Measurements from ENCODE around the gene PRG3. TPM values are rescaled to one million over a fixed set of nuclear protein-coding genes. Genes with fewer than 3 reads are reported as not detected.

PRG3 gene
- total RNA-seq, 1 donor from 2014 or later, result not detected

- Histone ChIP-seq H3K36me3 (ENCODE audit: control insufficient read depth, insufficient read depth, low read length) (no peaks in the 10 kb centered on the region), H3K27me3 (ENCODE audit: control insufficient read depth, insufficient read depth, low read length) (peaks cover 5% of the 10 kb centered on the region), H3K4me3 (ENCODE audit: low read depth, low read length) (no peak overlapping the region)
- DNase-seq (ENCODE audit: low read depth), result no peak
- TF ChIP-seq CTCF (IDR thresholded peaks at IDR 0.05; ENCODE audit: insufficient read depth, low read length, poor library complexity, severe bottlenecking), result no peak
Measured at GRCh38 chr11:57373146-57373545, 7.8 kb downstream of the PRG3 start.

GRCh38 chr11:57370941-57371340, 10.0 kb downstream of the PRG3 start:
- TF ChIP-seq CTCF (IDR thresholded peaks at IDR 0.05; ENCODE audit: insufficient read depth, low read length, poor library complexity, severe bottlenecking), result no peak
- no peak for DNase-seq (ENCODE audit: low read depth)
- Histone ChIP-seq H3K4me3 (ENCODE audit: low read depth, low read length) (no peak overlapping the region), H3K27me3 (ENCODE audit: control insufficient read depth, insufficient read depth, low read length) (no peaks in the 10 kb centered on the region), H3K36me3 (ENCODE audit: control insufficient read depth, insufficient read depth, low read length) (no peaks in the 10 kb centered on the region)

- no peak for TF ChIP-seq CTCF (IDR thresholded peaks at IDR 0.05; ENCODE audit: insufficient read depth, low read length, poor library complexity, severe bottlenecking)
- DNase-seq (ENCODE audit: low read depth), result no peak
- no peaks in the 10 kb centered on the region for H3K36me3 ChIP-seq (ENCODE audit: control insufficient read depth, insufficient read depth, low read length)
- H3K4me3 ChIP-seq (ENCODE audit: low read depth, low read length), result no peak overlapping the region
- H3K27me3 ChIP-seq (ENCODE audit: control insufficient read depth, insufficient read depth, low read length), result no peaks in the 10 kb centered on the region
Measured at GRCh38 chr11:57370251-57370650, 10.7 kb downstream of the PRG3 start.

GRCh38 chr11:57368845-57369232, 12.1 kb downstream of the PRG3 start:
- Histone ChIP-seq H3K36me3 (ENCODE audit: control insufficient read depth, insufficient read depth, low read length) (no peaks in the 10 kb centered on the region), H3K4me3 (ENCODE audit: low read depth, low read length) (no peak overlapping the region), H3K27me3 (ENCODE audit: control insufficient read depth, insufficient read depth, low read length) (no peaks in the 10 kb centered on the region)
- DNase-seq (ENCODE audit: low read depth), result no peak
- TF ChIP-seq CTCF (IDR thresholded peaks at IDR 0.05; ENCODE audit: insufficient read depth, low read length, poor library complexity, severe bottlenecking), result no peak

- no peak for TF ChIP-seq CTCF (IDR thresholded peaks at IDR 0.05; ENCODE audit: insufficient read depth, low read length, poor library complexity, severe bottlenecking)
- Histone ChIP-seq H3K36me3 (ENCODE audit: control insufficient read depth, insufficient read depth, low read length) (no peaks in the 10 kb centered on the region), H3K27me3 (ENCODE audit: control insufficient read depth, insufficient read depth, low read length) (no peaks in the 10 kb centered on the region), H3K4me3 (ENCODE audit: low read depth, low read length) (no peak overlapping the region)
- no peak for DNase-seq (ENCODE audit: low read depth)
Measured at GRCh38 chr11:57368106-57368844, 12.7 kb downstream of the PRG3 start.

Measured in kidney epithelial cell (primary cell).